Panc1 (cell line): Measurements from ENCODE around the gene PPM1H. TPM values are rescaled to one million over a fixed set of nuclear protein-coding genes. Genes with fewer than 3 reads are reported as not detected.

Experiments used
- ATAC-seq: fragments of 200-7000 bp; cut with Tn5 transposase; 2 replicates; pipeline ENCODE4 v1.9.1; 2020; ENCODE audit warnings: mild to moderate bottlenecking, moderate library complexity
- BruUV-seq: library from RNA; stranded (reverse); fragments of 400-500 nt; replicated peaks from 2 replicates; lab custom pipeline; 2021; lab: Mats Ljungman, UMichigan
- CTCF ChIA-PET: fragments of 300-600 bp; sonication (Branson Sonifier 250); formaldehyde crosslinking; loops from one replicate; lab custom pipeline; 2022; ENCODE audit warnings: antibody characterized with exemption; lab: Charles Lee
- POLR2A ChIA-PET: fragments of 300-600 bp; sonication (Branson Sonifier 250); formaldehyde crosslinking; loops from one replicate; lab custom pipeline; 2022; ENCODE audit warnings: antibody characterized with exemption; lab: Charles Lee
- DNase-seq: peaks from one replicate; pipeline ENCODE4 v3.0.0-alpha.2; 2010; ENCODE audit warnings: low read depth, low spot score
- H3K27ac ChIP-seq: 2 replicates; pipeline ENCODE4 v1.5.1; 2011; ENCODE audit warnings: mild to moderate bottlenecking, low read length, inconsistent platforms
- H3K27me3 ChIP-seq: fragments of 200-500 bp; sonication (Bioruptor generic); 2 replicates; pipeline ENCODE4 v1.6.0; 2014; ENCODE audit warnings: low read length, inconsistent platforms; ENCODE audit not compliant: control insufficient read depth, insufficient read depth
- H3K36me3 ChIP-seq: fragments of 200-500 bp; sonication (Bioruptor generic); 2 replicates; pipeline ENCODE4 v1.5.1; 2014; ENCODE audit warnings: inconsistent platforms, mild to moderate bottlenecking, low read length, moderate library complexity; ENCODE audit not compliant: control insufficient read depth, insufficient read depth
- H3K4me1 ChIP-seq: 2 replicates; pipeline ENCODE4 v1.5.1; 2011; ENCODE audit warnings: inconsistent platforms, mild to moderate bottlenecking, low read length, moderate library complexity; ENCODE audit not compliant: control insufficient read depth, insufficient read depth
- H3K4me3 ChIP-seq, 2 experiments: 2 replicates each; pipeline ENCODE4 v1.5.1; 2011 to 2012; ENCODE audit warnings: low read depth in 2 of 2, low read length in 2 of 2, mild to moderate bottlenecking in 2 of 2, inconsistent platforms in 1 of 2, moderate library complexity in 1 of 2
- H3K9me3 ChIP-seq: fragments of 200-500 bp; sonication (Bioruptor generic); 2 replicates; pipeline ENCODE4 v1.5.1; 2014; ENCODE audit warnings: low read depth, mild to moderate bottlenecking, inconsistent platforms, low read length, moderate library complexity; ENCODE audit not compliant: control insufficient read depth, insufficient read depth
- POLR2AphosphoS5 ChIP-seq: IDR thresholded peaks from 2 replicates; pipeline ENCODE4 v1.6.1; 2012; ENCODE audit warnings: mild to moderate bottlenecking, low read depth, low read length, moderate library complexity
- SIN3A ChIP-seq: IDR thresholded peaks from 2 replicates; pipeline ENCODE4 v1.6.1; 2012; ENCODE audit warnings: low read depth, mild to moderate bottlenecking, low read length, moderate library complexity, borderline replicate concordance; ENCODE audit not compliant: insufficient read depth
- TCF7L2 ChIP-seq: IDR thresholded peaks from 2 replicates; pipeline ENCODE4 v1.6.1; 2011; ENCODE audit warnings: mild to moderate bottlenecking, low read depth, low read length, inconsistent platforms
- in situ Hi-C: cut with HindIII; loops from 2 replicates; pipeline ENCODE4 v1.10.0; 2016; ENCODE audit warnings: low sequenced_read_pairs, low pct_unique_long_range_greater_than_20kb
- intact Hi-C: fragments of 100-400 bp; cut with micrococcal nuclease; formaldehyde crosslinking; loops from one replicate; pipeline ENCODE4 v1.10.0; 2022; ENCODE audit not compliant: unreplicated experiment
- total RNA-seq: library from RNA; stranded (reverse); gene quantifications from one replicate; pipeline ENCODE4 v1.2.1, GENCODE V29; 2021; ENCODE audit not compliant: unreplicated experiment
- TF ChIP-seq, protein P1 (sequence below), 2 experiments: IDR thresholded peaks; 2 replicates each; pipeline ENCODE4 v1.6.1; 2011 to 2012; ENCODE audit warnings: low read depth in 2 of 2, control low read depth in 1 of 2, low read length in 1 of 2, mild to moderate bottlenecking in 1 of 2, moderate library complexity in 1 of 2; ENCODE audit not compliant: insufficient read depth in 1 of 2
- TF ChIP-seq, protein P2 (sequence below): fragments of 450-650 bp; IDR thresholded peaks from 2 replicates; pipeline ENCODE4 v1.5.1; 2017; ENCODE audit warnings: mild to moderate bottlenecking

Gene PPM1H
- total RNA-seq, 1 experiment from 2014 or later, result 22.9 TPM

DNA sequence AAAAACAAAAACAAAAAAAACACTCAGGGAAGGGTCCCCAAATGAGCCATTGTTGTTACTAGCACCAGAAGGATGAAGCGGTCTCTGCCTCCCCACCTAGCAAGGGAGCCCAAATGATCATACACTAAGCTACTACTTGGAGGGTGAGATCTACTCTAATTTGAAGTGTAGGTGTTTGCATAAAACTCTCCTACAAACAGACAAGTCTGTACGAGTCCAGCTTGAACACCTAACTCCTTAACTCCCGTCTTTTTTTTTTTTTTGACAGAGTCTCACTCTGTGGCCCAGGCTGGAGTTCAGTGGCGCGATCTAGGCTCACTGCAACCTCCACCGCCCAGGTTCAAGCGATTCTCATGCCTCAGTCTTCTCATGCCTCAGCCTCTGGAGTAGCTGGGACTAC is 132.6 kb downstream of the PPM1H start:
- intact Hi-C loops, result no loop called here
- Histone ChIP-seq H3K9me3 (no peaks in the 10 kb centered on the region), H3K4me1 (peaks cover 7% of the 10 kb centered on the region), H3K27me3 (no peaks in the 10 kb centered on the region), H3K4me3 (no peak overlapping the region), H3K27ac (no peak overlapping the region), H3K36me3 (no peaks in the 10 kb centered on the region)
- ChIA-PET POLR2A (no interaction called here), CTCF (no interaction called here)
- no peak for ATAC-seq
- BruUV-seq, result no TSS peak
- no peak for DNase-seq
- TF ChIP-seq TCF7L2 (no peak), POLR2AphosphoS5 (no peak), SIN3A (no peak)
- TF ChIP-seq, protein P1, sequence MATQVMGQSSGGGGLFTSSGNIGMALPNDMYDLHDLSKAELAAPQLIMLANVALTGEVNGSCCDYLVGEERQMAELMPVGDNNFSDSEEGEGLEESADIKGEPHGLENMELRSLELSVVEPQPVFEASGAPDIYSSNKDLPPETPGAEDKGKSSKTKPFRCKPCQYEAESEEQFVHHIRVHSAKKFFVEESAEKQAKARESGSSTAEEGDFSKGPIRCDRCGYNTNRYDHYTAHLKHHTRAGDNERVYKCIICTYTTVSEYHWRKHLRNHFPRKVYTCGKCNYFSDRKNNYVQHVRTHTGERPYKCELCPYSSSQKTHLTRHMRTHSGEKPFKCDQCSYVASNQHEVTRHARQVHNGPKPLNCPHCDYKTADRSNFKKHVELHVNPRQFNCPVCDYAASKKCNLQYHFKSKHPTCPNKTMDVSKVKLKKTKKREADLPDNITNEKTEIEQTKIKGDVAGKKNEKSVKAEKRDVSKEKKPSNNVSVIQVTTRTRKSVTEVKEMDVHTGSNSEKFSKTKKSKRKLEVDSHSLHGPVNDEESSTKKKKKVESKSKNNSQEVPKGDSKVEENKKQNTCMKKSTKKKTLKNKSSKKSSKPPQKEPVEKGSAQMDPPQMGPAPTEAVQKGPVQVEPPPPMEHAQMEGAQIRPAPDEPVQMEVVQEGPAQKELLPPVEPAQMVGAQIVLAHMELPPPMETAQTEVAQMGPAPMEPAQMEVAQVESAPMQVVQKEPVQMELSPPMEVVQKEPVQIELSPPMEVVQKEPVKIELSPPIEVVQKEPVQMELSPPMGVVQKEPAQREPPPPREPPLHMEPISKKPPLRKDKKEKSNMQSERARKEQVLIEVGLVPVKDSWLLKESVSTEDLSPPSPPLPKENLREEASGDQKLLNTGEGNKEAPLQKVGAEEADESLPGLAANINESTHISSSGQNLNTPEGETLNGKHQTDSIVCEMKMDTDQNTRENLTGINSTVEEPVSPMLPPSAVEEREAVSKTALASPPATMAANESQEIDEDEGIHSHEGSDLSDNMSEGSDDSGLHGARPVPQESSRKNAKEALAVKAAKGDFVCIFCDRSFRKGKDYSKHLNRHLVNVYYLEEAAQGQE (IDR thresholded peaks at IDR 0.05; ENCODE audit: insufficient read depth in 1 of 2, low read depth in 2 of 2, low read length in 1 of 2), result no peak
- TF ChIP-seq, protein P2, sequence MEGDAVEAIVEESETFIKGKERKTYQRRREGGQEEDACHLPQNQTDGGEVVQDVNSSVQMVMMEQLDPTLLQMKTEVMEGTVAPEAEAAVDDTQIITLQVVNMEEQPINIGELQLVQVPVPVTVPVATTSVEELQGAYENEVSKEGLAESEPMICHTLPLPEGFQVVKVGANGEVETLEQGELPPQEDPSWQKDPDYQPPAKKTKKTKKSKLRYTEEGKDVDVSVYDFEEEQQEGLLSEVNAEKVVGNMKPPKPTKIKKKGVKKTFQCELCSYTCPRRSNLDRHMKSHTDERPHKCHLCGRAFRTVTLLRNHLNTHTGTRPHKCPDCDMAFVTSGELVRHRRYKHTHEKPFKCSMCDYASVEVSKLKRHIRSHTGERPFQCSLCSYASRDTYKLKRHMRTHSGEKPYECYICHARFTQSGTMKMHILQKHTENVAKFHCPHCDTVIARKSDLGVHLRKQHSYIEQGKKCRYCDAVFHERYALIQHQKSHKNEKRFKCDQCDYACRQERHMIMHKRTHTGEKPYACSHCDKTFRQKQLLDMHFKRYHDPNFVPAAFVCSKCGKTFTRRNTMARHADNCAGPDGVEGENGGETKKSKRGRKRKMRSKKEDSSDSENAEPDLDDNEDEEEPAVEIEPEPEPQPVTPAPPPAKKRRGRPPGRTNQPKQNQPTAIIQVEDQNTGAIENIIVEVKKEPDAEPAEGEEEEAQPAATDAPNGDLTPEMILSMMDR, result no peak
- in situ Hi-C loops, result no loop called here

- TF ChIP-seq, protein P2, result no peak
- TF ChIP-seq POLR2AphosphoS5 (no peak), SIN3A (no peak), TCF7L2 (no peak)
- TF ChIP-seq, protein P1 (IDR thresholded peaks at IDR 0.05; ENCODE audit: insufficient read depth in 1 of 2, low read depth in 2 of 2, low read length in 1 of 2), result no peak
- ChIA-PET POLR2A (no interaction called here), CTCF (no interaction called here)
- H3K36me3 ChIP-seq, result no peaks in the 10 kb centered on the region
- H3K27ac ChIP-seq, result no peak overlapping the region
- H3K27me3 ChIP-seq, result no peaks in the 10 kb centered on the region
- H3K4me1 ChIP-seq, result peaks cover 7% of the 10 kb centered on the region
- H3K9me3 ChIP-seq, result no peaks in the 10 kb centered on the region
- BruUV-seq, result no TSS peak
- DNase-seq, result no peak
- no peak for ATAC-seq
- intact Hi-C loops, result no loop called here
- no peak overlapping the region for H3K4me3 ChIP-seq
- in situ Hi-C loops, result no loop called here
Observed at GRCh38 chr12:62801796-62802195, 133.2 kb downstream of the PPM1H start.
